Activated naive CD8-positive, alpha-beta T cell treated with anti-CD3 and anti-CD28 coated beads, Interleukin-2, amount 50 U/mL, for 16 hours (primary cell): ENCODE results near the gene CORO7.

ENCODE experiments used
- DNase-seq: peaks from one replicate; pipeline ENCODE4 v3.0.0-alpha.2; 2020; ENCODE audit warnings: low read depth, low spot score

Gene CORO7

GRCh38 chr16:4416200-4417032 is at the start of gene CORO7:
Gene CORO7 (minus strand): TSS chr16:4416596. CDS start chr16:4416518, 78 bp downstream.
- DNase-seq: peak; percentile 98

DNA sequence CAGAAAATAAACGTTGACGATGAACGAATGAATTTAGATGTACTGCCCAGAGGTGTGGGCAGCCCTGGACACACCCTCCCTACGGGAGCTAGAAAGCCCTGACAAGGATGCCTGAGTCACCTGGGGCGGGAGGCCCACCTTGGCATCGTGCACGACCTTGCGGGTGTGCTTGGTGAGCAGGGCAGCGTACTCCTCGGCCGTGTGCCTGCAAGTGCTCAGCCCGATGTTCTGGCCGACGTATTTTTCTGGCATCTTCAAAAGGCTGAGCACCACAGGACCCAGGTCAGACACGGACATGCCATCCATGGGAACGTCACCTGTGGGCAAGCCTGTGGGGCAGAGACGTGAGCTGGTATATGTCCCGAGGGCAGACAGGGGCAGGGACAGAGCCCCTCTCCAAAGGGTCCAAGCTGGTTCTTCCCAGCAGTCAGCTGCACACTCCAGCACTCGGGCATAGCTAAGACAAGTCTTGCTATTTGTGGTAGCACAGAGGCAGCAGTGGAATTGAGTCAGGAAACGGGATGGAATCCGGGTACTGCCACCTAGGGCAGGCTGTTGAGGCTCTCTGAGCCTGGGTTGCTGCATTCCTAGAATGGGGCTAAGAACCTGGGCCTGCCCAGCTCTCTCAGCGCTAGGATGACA is 47.2 kb upstream of the CORO7 start:
- DNase-seq: no peak

GRCh38 chr16:4461250-4462085 is 45.1 kb upstream of the CORO7 start:
- no peak for DNase-seq

GRCh38 chr16:4460936-4461249 is 44.5 kb upstream of the CORO7 start:
- no peak for DNase-seq

- DNase-seq: no peak
These were observed 39.6 kb upstream of the CORO7 start for GRCh38 chr16:4455951-4456350.

- DNase-seq: no peak
These were observed 38.7 kb upstream of the CORO7 start for GRCh38 chr16:4455081-4455480.

- DNase-seq: no peak
These were observed 38.2 kb upstream of the CORO7 start for GRCh38 chr16:4454623-4455022.

GRCh38 chr16:4452674-4453073 is 36.3 kb upstream of the CORO7 start:
- no peak for DNase-seq

- DNase-seq: no peak
These were observed 34.6 kb upstream of the CORO7 start for GRCh38 chr16:4450931-4451519.

DNA sequence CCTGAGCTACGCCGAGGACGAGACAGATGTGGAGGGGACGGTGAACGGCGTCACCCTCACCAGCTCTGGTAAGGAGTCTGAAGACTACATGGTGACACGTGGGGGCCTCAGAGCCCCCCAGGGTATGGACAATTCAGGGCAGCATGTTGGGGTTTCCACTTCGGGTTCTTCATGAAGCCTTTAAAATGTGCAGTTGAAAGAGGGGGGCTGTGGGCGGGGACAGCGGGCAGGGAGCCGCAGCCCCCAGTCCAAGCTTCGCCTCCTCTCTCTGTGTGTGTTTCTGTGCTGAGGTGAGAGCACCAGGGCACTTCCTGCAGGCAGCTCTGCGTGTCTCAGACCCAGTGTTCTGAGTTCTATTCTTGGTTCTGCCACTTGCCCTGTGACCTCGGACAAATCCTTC is 34.0 kb upstream of the CORO7 start:
- DNase-seq: no peak

- DNase-seq: no peak
These were observed 27.6 kb upstream of the CORO7 start for GRCh38 chr16:4443986-4444385.

DNA sequence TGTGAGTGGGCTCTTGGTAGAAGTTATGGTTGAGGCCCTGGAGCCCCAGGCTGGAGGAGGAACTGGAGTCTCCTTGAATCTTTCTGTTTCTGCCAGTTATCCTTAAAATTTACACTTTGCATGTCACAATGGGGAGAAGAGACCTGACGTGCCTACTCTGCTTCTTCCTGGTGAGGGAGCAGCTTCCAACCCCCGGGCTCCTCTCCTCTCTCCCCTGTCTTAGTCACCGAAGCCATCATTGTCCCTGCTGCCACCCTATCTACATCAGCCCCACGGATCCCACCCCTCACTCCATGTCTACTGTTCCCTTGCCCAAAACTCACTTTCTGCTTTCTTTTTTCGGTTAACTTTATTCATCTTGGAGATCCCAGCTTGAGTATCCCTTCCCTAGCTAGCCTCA is 26.9 kb upstream of the CORO7 start:
- no peak for DNase-seq

- DNase-seq: no peak
These were observed 26.0 kb upstream of the CORO7 start for GRCh38 chr16:4442371-4442770.

GRCh38 chr16:4437366-4437765 is 21.0 kb upstream of the CORO7 start:
- DNase-seq: no peak

DNA sequence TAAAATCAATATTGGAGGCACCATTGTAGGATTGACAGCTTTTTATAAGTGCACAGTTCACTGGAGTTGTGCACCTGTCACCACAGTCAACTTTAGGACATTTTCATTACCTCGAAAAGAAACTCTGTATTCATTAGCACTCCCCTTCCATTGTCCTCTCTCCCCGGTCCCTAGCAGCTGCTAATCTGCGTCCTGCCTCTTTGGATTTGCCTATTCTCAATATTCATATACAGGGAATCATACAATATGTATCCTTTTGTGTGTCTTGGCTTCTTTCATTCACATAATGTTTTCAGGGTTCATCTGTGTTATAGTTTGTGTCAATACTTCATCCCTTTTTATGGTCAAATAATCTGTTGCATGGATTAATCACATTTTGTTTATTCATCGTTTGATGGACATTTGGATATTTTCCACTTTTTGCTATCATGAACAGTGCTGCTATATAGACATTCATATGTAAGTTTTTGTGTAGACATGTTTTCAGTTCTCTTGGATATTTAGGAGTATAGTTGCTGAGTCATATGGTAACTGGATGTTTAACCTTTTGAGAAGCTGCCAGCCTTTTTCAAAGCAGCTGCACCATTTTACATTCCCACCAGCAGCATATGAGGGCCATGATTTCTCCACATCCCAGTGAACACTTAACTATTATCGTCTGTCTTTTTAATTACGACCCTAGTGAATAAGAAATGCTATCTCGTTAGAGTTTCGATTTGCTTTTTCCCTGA is 19.1 kb upstream of the CORO7 start:
- no peak for DNase-seq

DNA sequence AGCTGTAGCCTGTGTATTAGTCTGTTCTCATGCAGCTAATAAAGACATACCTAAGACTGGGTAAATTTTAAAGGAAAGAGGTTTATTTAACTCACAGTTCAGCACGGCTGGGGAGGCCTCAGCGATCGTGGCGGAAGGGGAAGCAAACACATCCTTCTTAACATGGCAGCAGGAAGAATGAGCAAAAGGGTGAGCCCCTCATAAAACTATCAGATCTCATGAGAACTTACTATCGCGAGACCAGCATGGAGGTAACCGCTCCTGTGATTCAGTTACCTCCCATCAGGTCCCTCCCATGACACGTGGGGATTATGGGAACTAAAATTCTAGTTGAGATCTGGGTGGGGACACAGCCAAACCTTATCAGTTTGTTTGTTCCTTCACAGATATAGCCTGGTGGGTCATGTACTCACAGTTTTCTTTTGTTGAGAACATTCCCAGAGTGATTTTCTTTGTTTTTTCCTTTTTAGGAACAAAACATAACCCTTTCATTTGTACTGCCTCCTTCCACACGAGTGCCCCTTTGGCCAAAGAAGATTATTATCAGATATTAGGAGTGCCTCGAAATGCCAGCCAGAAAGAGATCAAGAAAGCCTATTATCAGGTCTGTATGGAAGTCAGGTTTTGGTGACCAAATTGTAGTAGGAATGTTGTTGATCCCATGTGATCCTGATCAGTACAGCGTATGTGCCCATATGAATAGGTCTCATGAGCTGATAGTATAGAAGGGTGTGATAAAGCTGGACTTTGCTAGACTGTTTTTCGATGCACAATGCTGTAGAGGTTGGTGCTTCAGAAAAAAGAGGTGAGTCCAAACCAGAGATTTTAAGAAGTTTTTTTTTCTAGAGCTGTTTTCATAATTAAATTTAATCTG is 17.8 kb upstream of the CORO7 start:
- no peak for DNase-seq

GRCh38 chr16:4433228-4433627 is 16.8 kb upstream of the CORO7 start:
- no peak for DNase-seq

GRCh38 chr16:4431023-4431422 is 14.6 kb upstream of the CORO7 start:
- DNase-seq: no peak

DNA sequence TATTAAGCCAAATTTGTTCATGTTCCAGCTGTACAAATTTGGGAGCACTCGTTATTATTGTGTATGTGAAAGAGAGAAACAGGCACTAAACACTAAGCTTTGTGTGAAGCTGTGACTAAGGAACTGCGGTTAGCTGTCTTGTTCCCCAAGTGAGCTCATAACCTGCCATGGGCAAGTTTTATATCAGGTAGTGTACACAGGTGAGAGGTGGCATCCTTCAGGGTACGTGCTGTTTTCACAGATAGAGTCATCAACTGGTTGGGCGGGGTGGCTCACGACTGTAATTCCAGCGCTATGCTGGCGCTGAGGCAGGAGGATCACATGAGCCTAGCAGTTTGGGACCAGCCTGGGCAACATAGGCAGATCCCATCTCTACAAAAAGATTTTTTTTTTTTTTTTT is 12.1 kb upstream of the CORO7 start:
- no peak for DNase-seq

GRCh38 chr16:4426722-4427372 is 10.5 kb upstream of the CORO7 start:
- no peak for DNase-seq
